ENCODE measurements around the gene FILIP1. TPM values are rescaled to one million over a fixed set of nuclear protein-coding genes. Genes with fewer than 3 reads are reported as not detected.

FILIP1 gene
- total RNA-seq, 1 experiment from 2014 or later, result not detected

Small RNAs within 50 kb of the gene (small RNA-seq; reads per million reads assigned to genes)
- gene MIR4463 (0 reads per million in 2 experiments), gene RF00012 (0 to 0.12 reads per million in 2 experiments), gene RNU1-34P (0 reads per million in 2 experiments)

Other genes starting within 250 kb of the FILIP1 start
- 154 and 193 TPM in 2 replicates for gene COX7A2, start 250.0 kb downstream of the FILIP1 start, total RNA-seq (2014; rRNA removed; shearing (Covaris generic))
- gene TMEM30A, start 209.0 kb downstream of the FILIP1 start, total RNA-seq (2014; rRNA removed; shearing (Covaris generic)), result 43.6 and 50.9 TPM in 2 replicates
- gene SENP6, start 108.1 kb upstream of the FILIP1 start, total RNA-seq (2014; rRNA removed; shearing (Covaris generic)), result 73.5 and 86.9 TPM in 2 replicates